ENCODE results near the gene BNIP3. TPM values are rescaled to one million over a fixed set of nuclear protein-coding genes. Genes with fewer than 3 reads are reported as not detected.

BNIP3 gene
- total RNA-seq, 1 experiment from 2014 or later: 18.4 TPM

DNA sequence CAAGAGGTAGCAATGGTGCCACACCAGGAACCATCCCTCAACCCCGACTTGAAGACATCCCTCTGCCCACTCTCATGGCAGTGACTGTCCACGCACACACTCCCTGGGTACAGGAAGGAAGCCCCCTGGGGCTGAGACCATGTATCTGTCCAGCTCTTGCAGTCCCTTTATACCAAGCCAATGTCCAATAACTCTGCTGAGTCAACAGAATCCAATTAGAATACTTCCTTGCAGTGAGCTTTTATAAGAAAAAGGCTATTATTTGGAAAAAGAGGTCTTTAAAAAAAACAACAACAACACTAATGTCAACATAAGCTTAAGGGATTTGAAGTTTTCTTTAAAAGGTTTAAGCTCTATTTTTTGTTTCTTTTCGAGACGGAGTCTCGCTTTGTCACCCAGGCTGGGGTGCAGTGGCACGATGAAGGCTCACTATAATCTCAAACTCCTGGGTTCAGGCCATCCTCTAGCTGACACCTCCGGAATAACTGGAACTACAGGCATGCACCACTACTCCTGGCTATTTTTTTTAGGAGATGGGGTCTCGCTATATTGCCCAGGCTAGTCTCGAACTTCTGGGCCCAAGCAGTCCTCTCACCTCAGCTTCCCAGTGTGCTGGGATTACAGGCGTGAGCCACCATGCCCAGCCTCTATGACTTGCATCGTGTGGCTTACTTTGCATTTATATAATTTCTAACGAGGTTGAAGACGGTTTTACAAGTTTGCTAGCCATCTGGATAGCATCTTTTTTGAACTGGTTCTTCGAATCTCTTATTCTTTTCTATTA is 7.5 kb downstream of the BNIP3 start:
- intact Hi-C loops (cut with micrococcal nuclease; ENCODE audit: unreplicated experiment): no loop called here
- POLR2A ChIA-PET: no interaction called here
- H3K27me3 ChIP-seq (replicated peaks; ENCODE audit: control insufficient read depth, insufficient read depth, low read length): no peaks in the 10 kb centered on the region
- DNase-seq: no peak
- Mint-ChIP-seq H3K27ac (ENCODE audit: unreplicated experiment) (no peak overlapping the region), H3K36me3 (ENCODE audit: insufficient read depth, unreplicated experiment) (peaks cover 41% of the 10 kb centered on the region), H3K4me3 (ENCODE audit: unreplicated experiment) (no peak overlapping the region), H3K9me3 (ENCODE audit: unreplicated experiment) (no peaks in the 10 kb centered on the region), H3K27me3 (ENCODE audit: insufficient read depth, unreplicated experiment) (no peaks in the 10 kb centered on the region), H3K4me1 (ENCODE audit: low read depth, unreplicated experiment) (peaks cover 9% of the 10 kb centered on the region)
- no TSS peak for BruUV-seq (replicated peaks)
- no peaks in the 10 kb centered on the region for H3K4me1 ChIP-seq
- TF ChIP-seq, protein P1, sequence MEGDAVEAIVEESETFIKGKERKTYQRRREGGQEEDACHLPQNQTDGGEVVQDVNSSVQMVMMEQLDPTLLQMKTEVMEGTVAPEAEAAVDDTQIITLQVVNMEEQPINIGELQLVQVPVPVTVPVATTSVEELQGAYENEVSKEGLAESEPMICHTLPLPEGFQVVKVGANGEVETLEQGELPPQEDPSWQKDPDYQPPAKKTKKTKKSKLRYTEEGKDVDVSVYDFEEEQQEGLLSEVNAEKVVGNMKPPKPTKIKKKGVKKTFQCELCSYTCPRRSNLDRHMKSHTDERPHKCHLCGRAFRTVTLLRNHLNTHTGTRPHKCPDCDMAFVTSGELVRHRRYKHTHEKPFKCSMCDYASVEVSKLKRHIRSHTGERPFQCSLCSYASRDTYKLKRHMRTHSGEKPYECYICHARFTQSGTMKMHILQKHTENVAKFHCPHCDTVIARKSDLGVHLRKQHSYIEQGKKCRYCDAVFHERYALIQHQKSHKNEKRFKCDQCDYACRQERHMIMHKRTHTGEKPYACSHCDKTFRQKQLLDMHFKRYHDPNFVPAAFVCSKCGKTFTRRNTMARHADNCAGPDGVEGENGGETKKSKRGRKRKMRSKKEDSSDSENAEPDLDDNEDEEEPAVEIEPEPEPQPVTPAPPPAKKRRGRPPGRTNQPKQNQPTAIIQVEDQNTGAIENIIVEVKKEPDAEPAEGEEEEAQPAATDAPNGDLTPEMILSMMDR (IDR thresholded peaks at IDR 0.05; ENCODE audit: insufficient read depth in 1 of 2, low read depth in 1 of 2, low read length in 1 of 2, severe bottlenecking in 1 of 2, unreplicated experiment in 1 of 2): no peak
- CTCF ChIA-PET: no interaction called here
- H3K9me3 ChIP-seq: no peaks in the 10 kb centered on the region
- H3K36me3 ChIP-seq (ENCODE audit: control insufficient read depth, insufficient read depth, low read length): no peaks in the 10 kb centered on the region
- H3K4me3 ChIP-seq (ENCODE audit: low read depth, low read length): no peak overlapping the region

DNA sequence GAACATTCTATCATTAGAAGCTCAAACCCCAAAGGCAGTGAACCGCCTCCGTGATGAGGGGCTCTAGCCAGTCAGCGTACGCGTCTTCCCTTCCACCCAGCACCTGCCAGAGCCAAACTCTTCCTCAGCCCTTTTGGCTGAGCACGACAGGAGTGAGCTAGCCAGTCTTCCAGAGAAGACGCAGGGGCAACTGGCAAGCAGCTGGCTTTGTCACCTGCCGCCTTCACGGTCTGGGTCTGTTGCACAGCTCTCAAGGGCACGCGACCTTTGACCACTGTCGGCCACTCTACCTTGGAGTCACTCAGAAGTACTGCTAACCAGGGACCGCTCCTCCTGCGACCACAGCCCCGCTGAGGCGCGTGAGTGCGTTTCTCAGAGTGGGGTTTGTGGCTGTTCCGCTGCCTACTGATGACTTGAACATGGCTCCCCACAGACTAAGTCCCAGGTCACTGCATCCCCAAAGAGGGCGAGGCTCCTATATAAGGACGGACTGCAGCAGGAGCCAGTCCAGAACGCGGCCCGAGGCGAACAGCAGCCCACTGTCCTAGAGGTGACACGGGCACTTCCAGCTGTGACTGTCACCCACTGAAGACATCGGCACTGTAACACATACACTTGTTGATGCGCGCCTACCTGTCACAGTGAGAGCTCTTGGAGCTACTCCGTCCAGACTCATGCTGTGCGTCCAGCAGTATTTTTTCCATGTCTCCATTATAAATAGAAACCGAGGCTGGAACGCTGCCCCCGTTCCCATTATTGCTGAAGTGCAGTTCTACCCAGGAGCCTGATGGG is 8.4 kb downstream of the BNIP3 start:
- Histone ChIP-seq H3K27me3 (replicated peaks; ENCODE audit: control insufficient read depth, insufficient read depth, low read length) (no peaks in the 10 kb centered on the region), H3K4me3 (ENCODE audit: low read depth, low read length) (no peak overlapping the region), H3K36me3 (ENCODE audit: control insufficient read depth, insufficient read depth, low read length) (0 out of 2 replicates have a peak, but pooled peaks cover 1% of the 10 kb centered on the region), H3K4me1 (no peaks in the 10 kb centered on the region), H3K9me3 (no peaks in the 10 kb centered on the region)
- no peaks in the 10 kb centered on the region for H3K27me3 Mint-ChIP-seq (ENCODE audit: insufficient read depth, unreplicated experiment)
- no peak overlapping the region for H3K27ac Mint-ChIP-seq (ENCODE audit: unreplicated experiment)
- peaks cover 47% of the 10 kb centered on the region for H3K36me3 Mint-ChIP-seq (ENCODE audit: insufficient read depth, unreplicated experiment)
- no peaks in the 10 kb centered on the region for H3K9me3 Mint-ChIP-seq (ENCODE audit: unreplicated experiment)
- no peak for DNase-seq
- peaks cover 9% of the 10 kb centered on the region for H3K4me1 Mint-ChIP-seq (ENCODE audit: low read depth, unreplicated experiment)
- intact Hi-C loops (cut with micrococcal nuclease; ENCODE audit: unreplicated experiment): no loop called here
- POLR2A ChIA-PET: no interaction called here
- TF ChIP-seq, protein P1 (IDR thresholded peaks at IDR 0.05; ENCODE audit: insufficient read depth in 1 of 2, low read depth in 1 of 2, low read length in 1 of 2, severe bottlenecking in 1 of 2, unreplicated experiment in 1 of 2): no peak
- BruUV-seq (replicated peaks): no TSS peak
- CTCF ChIA-PET: interaction anchor here (1.7 kb wide), 1 partner anchor 50 kb away, joined by 7 read pairs; no protein-coding TSS in a partner anchor
- H3K4me3 Mint-ChIP-seq (ENCODE audit: unreplicated experiment): no peak overlapping the region

DNA sequence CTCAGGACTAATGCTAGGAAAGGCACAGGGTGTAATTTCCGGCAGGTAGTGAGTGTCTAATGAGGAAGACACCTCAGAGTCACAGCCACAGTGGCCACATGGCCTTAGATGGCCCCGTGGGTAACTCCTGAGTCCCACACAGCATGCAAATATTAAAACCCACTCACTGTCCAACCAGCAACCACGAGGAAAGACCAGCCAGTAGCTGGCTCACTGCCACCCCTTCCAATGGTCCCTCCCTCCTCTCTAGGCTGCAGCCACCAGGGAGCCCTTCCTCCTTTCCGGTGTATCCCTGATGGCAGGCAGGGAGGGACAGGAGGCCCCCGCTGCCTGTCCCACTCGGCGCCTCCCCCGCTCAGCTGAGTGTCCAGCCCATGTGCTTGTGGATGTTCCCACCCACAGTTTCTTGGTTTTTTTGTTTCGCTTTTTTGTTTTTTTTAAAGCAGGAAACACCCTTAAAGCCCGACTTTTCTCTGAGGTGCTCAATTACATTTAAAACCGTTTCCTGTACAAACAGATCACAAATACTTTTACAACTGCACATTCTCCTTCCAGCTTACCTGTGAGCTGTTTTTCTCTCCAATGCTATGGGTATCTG is 9.2 kb downstream of the BNIP3 start:
- no peak for DNase-seq
- no TSS peak for BruUV-seq (replicated peaks)
- no peaks in the 10 kb centered on the region for H3K27me3 ChIP-seq (replicated peaks; ENCODE audit: control insufficient read depth, insufficient read depth, low read length)
- H3K4me1 Mint-ChIP-seq (ENCODE audit: low read depth, unreplicated experiment): peaks cover 9% of the 10 kb centered on the region
- peaks cover 47% of the 10 kb centered on the region for H3K36me3 Mint-ChIP-seq (ENCODE audit: insufficient read depth, unreplicated experiment)
- TF ChIP-seq, protein P1 (IDR thresholded peaks at IDR 0.05; ENCODE audit: insufficient read depth in 1 of 2, low read depth in 1 of 2, low read length in 1 of 2, severe bottlenecking in 1 of 2, unreplicated experiment in 1 of 2): no peak
- H3K27me3 Mint-ChIP-seq (ENCODE audit: insufficient read depth, unreplicated experiment): no peaks in the 10 kb centered on the region
- no peaks in the 10 kb centered on the region for H3K9me3 Mint-ChIP-seq (ENCODE audit: unreplicated experiment)
- 0 out of 2 replicates have a peak, but pooled peaks cover 1% of the 10 kb centered on the region for H3K36me3 ChIP-seq (ENCODE audit: control insufficient read depth, insufficient read depth, low read length)
- no peaks in the 10 kb centered on the region for H3K9me3 ChIP-seq
- ChIA-PET POLR2A (no interaction called here), CTCF (interaction anchor here (1.7 kb wide), 1 partner anchor 50 kb away, joined by 7 read pairs; no protein-coding TSS in a partner anchor)
- no peak overlapping the region for H3K27ac Mint-ChIP-seq (ENCODE audit: unreplicated experiment)
- H3K4me1 ChIP-seq: no peaks in the 10 kb centered on the region
- H3K4me3 Mint-ChIP-seq (ENCODE audit: unreplicated experiment): no peak overlapping the region
- H3K4me3 ChIP-seq (ENCODE audit: low read depth, low read length): no peak overlapping the region
- intact Hi-C loops (cut with micrococcal nuclease; ENCODE audit: unreplicated experiment): no loop called here
